Mucosa of descending colon (tissue), 3 donors: ENCODE data around the gene MBIP. TPM values are rescaled to one million over a fixed set of nuclear protein-coding genes. Genes with fewer than 3 reads are reported as not detected.

Source experiments
- ATAC-seq: fragments of 200-7000 bp; cut with Tn5 transposase; one replicate; pipeline ENCODE4 v1.9.1; 2020; ENCODE audit warnings: mild to moderate bottlenecking, moderate library complexity
- DNase-seq, 3 donors: peaks; one replicate each; pipeline ENCODE4 v3.0.0-alpha.2; 2020
- H3K36me3 ChIP-seq: fragments of 200-600 bp; one replicate; pipeline ENCODE4 v1.8.0; 2021; ENCODE audit warnings: low read depth, mild to moderate bottlenecking
- H3K4me1 ChIP-seq: fragments of 200-600 bp; one replicate; pipeline ENCODE4 v1.8.0; 2021; ENCODE audit warnings: low read depth, mild to moderate bottlenecking
- H3K4me3 ChIP-seq: fragments of 200-600 bp; one replicate; pipeline ENCODE4 v1.8.0; 2021; ENCODE audit warnings: mild to moderate bottlenecking
- H3K9me3 ChIP-seq: fragments of 200-600 bp; one replicate; pipeline ENCODE4 v1.8.0; 2021; ENCODE audit warnings: mild to moderate bottlenecking
- CTCF ChIP-seq: fragments of 200-600 bp; IDR thresholded peaks from one replicate; pipeline ENCODE4 v1.8.0; 2022; ENCODE audit warnings: antibody characterized with exemption, mild to moderate bottlenecking
- intact Hi-C, 2 donors: fragments of 100-400 bp; cut with DNase I in 1 of 2; cut with micrococcal nuclease in 1 of 2; formaldehyde crosslinking; loops; one replicate each; pipeline versions ENCODE4 v1.11.0 to v1.11.1; 2022; cut with DNase I, micrococcal nuclease
- total RNA-seq, 3 donors: library from RNA; stranded (reverse); fragmentation: NEBNext Ultra II Directional in 2 of 3; extraction: Animal tissue kit (Norgen Biotek cat#: 25700) in 2 of 3; gene quantifications; one replicate each; pipeline versions ENCODE4 v1.2.1 to v1.2.4, GENCODE V29; 2021 to 2023
- donor health status: DM: no; HTN: no; CAD: no; lungs with moderate emphysema.
- donor health status: DM: no; HTN: no; CAD: no.
- donor health status: DM: no; HTN: yes; CAD: no.

The MBIP gene
- total RNA-seq, 3 donors from 2014 or later = 20.6 to 22.6 (median 21.4) TPM

- Histone ChIP-seq H3K36me3 (no peaks in the 10 kb centered on the region), H3K4me3 (no peak overlapping the region), H3K4me1 (peaks cover 10% of the 10 kb centered on the region), H3K9me3 (peaks cover 4% of the 10 kb centered on the region)
- DNase-seq (no peak), ATAC-seq (no peak)
- TF ChIP-seq CTCF = no peak
- intact Hi-C loops = no loop called here
These were observed 66.3 kb downstream of the MBIP start for GRCh38 chr14:36254020-36254624.

Other genes with a start within 250 kb of the MBIP start
- not detected for gene PTCSC3, start 143.9 kb downstream of the MBIP start, total RNA-seq
- not detected for gene NKX2-1, start 199.6 kb upstream of the MBIP start, total RNA-seq